HUES64 (cell line): Measurements from ENCODE around the gene YDJC.
"Not testable (repeated sequence)": the region's sequence is repeated elsewhere in the genome, so short reads cannot be mapped to it uniquely, and the experiment has no call there.

Experiments
- H3K27ac ChIP-seq: 2 replicates; pipeline ENCODE4 v1.7.0; 2013; ENCODE audit warnings: low read depth, low read length, inconsistent platforms
- H3K27me3 ChIP-seq: 2 replicates; pipeline ENCODE4 v1.6.1; 2013; ENCODE audit warnings: mild to moderate bottlenecking, low read length; ENCODE audit not compliant: insufficient read depth
- H3K36me3 ChIP-seq: 2 replicates; pipeline ENCODE4 v1.6.1; 2013; ENCODE audit warnings: mild to moderate bottlenecking, low read length; ENCODE audit not compliant: insufficient read depth
- H3K4me1 ChIP-seq: 2 replicates; pipeline ENCODE4 v1.6.1; 2013; ENCODE audit warnings: mild to moderate bottlenecking, low read length, moderate library complexity; ENCODE audit not compliant: insufficient read depth
- H3K4me3 ChIP-seq: 2 replicates; pipeline ENCODE4 v1.5.1; 2013; ENCODE audit warnings: mild to moderate bottlenecking, low read length, moderate library complexity
- H3K9ac ChIP-seq: 2 replicates; pipeline ENCODE4 v1.6.1; 2013; ENCODE audit warnings: mild to moderate bottlenecking, low read depth, low read length
- H3K9me3 ChIP-seq: 2 replicates; pipeline ENCODE4 v1.6.1; 2013; ENCODE audit warnings: low read depth, low read length; ENCODE audit not compliant: insufficient read depth
- WGBS: fragments of 150-250, 120-280 bp; methylation state at CpG from one replicate; pipeline ENCODE4 v1.1.7; 2013; ENCODE audit warnings: missing lambda C conversion rate; 5-methylcytosine and 5-hydroxymethylcytosine counted together

The YDJC gene

DNA sequence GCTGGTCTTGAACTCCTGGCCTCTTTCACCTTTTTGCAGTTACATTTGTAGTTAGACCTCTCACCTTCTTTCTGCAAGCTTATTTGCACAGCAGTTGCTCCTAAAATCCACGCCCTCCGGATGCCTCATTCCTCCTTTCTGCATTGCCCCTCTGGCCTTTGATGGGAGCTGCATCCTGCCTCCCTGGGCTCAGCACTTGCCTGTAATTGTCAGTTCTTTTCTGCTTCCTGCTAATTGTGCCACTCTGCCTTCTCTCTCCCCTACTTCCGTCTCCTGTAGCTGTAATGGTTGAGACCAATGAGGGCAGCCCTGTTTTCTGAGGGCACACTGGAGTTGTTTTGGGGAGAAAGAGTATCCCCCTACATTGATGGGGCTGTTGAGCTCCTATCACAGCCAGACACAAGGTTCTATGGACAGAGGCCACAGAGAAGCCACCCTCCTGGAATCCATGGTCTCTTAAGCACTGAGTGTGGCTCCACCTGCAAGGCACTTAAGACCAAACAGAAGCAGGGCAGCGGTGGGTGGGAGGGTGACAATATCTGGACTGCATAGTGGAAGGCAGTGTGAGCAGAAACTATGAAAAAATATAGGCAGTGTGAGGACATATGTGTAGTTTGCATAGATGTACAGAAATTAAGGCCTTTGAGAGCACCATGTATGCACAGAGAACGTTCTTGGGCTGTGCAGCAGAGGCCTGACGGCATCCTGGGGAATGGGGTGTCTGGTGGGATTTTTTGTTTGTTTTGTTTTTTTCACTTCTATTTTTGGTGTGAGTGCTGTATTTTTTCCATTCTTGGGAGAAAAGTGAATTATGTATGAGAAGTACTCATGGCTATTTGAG, 30.5 kb downstream of the YDJC start:
- H3K27me3 ChIP-seq, result no peaks in the 10 kb centered on the region
- no peaks in the 10 kb centered on the region for H3K4me1 ChIP-seq
- WGBS, result 81% methylated on average over 5 of the region's 6 CpGs
- no peak overlapping the region for H3K4me3 ChIP-seq
- H3K9ac ChIP-seq, result no peak overlapping the region
- no peak overlapping the region for H3K27ac ChIP-seq
- peaks cover 26% of the 10 kb centered on the region for H3K36me3 ChIP-seq
- no peaks in the 10 kb centered on the region for H3K9me3 ChIP-seq

DNA sequence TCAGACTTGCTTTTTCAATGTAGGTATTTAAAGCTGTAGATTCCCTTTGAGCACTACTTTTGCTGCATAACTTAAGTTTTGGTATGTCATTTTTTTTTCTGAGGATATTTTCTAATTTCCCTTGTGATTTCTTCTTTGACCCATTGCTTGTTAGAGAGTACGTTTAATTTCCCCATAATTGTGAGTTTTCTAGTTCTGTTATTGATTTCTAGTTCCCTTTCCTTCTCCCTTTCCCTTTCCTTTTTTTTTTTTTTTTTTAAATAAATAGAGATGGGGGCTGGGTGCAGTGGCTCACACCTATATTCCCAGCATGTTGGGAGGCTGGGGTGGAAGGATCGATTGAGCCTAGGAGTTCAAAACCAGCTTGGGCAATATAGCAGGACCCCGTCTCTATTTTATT, 31.5 kb downstream of the YDJC start:
- Histone ChIP-seq H3K4me3 (no peak overlapping the region), H3K27me3 (no peaks in the 10 kb centered on the region), H3K27ac (no peak overlapping the region), H3K4me1 (no peaks in the 10 kb centered on the region), H3K9me3 (no peaks in the 10 kb centered on the region), H3K36me3 (peaks cover 36% of the 10 kb centered on the region), H3K9ac (no peak overlapping the region)
- 83% methylated on average over 1 of the region's 3 CpGs for WGBS

GRCh38 chr22:21596356-21597135, 33.3 kb downstream of the YDJC start:
- peaks cover 47% of the 10 kb centered on the region for H3K36me3 ChIP-seq
- H3K4me3 ChIP-seq, H3K27me3 ChIP-seq, H3K27ac ChIP-seq, H3K9ac ChIP-seq, H3K9me3 ChIP-seq, H3K4me1 ChIP-seq: not testable (repeated sequence)
- WGBS, result 98% methylated on average over 13 of the region's 13 CpGs

DNA sequence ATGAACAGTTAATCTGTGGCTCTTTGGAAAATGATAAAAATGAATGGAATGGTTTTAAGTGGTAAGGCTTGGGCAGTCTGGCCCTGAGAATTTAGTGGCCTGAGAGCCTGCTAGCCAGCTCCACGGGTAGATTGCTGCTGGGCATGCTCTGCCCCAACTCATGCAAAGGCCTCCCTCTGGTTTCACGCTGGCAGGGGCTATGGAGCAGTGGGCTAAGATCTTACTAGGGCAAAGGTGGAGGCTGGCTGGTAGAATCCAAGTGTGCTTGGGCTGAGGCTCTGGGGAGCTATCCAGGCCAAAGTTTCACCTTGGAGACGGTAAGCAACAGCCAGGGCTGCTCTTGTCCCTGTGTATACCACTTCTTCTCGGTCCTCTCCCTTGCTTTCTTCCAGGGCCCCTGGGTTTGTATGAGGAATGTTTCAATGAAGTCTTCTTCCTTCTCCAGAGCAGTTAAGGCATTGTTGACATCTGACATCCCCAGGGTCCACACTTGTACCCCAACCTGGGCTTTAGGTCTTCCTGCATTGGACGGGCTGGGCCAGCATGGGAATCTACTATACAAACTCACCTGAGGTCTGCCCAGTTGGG, 34.9 kb downstream of the YDJC start:
- 92% methylated on average over 5 of the region's 5 CpGs for WGBS
- Histone ChIP-seq H3K27me3 (no peaks in the 10 kb centered on the region), H3K4me1 (no peaks in the 10 kb centered on the region), H3K9me3 (no peaks in the 10 kb centered on the region), H3K4me3 (no peak overlapping the region), H3K9ac (no peak overlapping the region), H3K36me3 (peaks cover 47% of the 10 kb centered on the region), H3K27ac (no peak overlapping the region)

DNA sequence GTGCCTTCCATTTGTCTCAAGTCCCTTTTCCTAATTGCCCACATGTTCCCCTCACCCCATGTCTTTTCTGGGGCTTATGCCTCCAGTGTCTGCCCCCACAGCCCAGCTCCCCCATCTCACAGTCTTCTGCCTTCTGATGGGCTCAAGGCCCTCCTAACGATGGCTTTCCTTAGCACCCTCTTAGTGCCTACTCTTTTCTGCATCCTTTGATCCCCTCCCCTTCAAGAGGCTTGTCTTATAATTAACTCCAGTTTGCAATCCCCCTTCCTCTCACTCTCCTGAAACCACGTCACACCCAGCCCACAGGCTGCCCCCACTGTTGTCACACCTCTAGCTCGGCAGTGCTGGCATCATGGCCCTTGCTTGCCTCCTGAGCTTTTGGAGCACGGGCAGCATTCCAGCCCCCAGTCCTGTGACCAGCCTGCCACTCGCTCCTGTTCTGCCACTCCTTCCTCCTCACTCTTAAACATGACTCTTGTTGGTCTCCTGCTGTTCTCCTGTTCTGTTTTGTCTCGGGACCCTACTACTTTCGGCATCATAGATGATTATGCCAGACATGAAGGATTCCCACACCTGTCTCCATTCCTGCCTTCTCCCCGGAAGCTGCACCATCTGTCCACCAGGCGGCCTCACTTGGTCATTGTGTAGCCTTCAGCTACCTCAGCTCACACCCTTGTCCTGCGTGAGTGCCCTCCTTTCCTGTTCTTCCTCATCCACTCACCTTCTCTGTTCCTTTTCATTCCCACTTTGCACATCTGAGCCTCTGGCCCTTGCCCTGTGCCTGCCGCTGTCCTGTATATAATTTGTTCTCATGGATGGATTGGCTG, 36.2 kb downstream of the YDJC start:
- H3K9me3 ChIP-seq, result no peaks in the 10 kb centered on the region
- 85% methylated on average over 11 of the region's 11 CpGs for WGBS

GRCh38 chr22:21592422-21592821, 37.4 kb downstream of the YDJC start:
- H3K36me3 ChIP-seq, result peaks cover 47% of the 10 kb centered on the region
- 92% methylated on average over 3 of the region's 3 CpGs for WGBS
- H3K27me3 ChIP-seq, result no peaks in the 10 kb centered on the region
- H3K9me3 ChIP-seq, result no peaks in the 10 kb centered on the region
- H3K27ac ChIP-seq, result no peak overlapping the region
- H3K4me1 ChIP-seq, result no peaks in the 10 kb centered on the region
- no peak overlapping the region for H3K9ac ChIP-seq
- H3K4me3 ChIP-seq, result no peak overlapping the region

More for the DNA sequence above, 36.2 kb downstream of the YDJC start:
- no peaks in the 10 kb centered on the region for H3K27me3 ChIP-seq
- H3K4me1 ChIP-seq, result no peaks in the 10 kb centered on the region
- no peak overlapping the region for H3K9ac ChIP-seq
- no peak overlapping the region for H3K4me3 ChIP-seq
- H3K27ac ChIP-seq, result no peak overlapping the region
- H3K36me3 ChIP-seq, result peaks cover 47% of the 10 kb centered on the region

DNA sequence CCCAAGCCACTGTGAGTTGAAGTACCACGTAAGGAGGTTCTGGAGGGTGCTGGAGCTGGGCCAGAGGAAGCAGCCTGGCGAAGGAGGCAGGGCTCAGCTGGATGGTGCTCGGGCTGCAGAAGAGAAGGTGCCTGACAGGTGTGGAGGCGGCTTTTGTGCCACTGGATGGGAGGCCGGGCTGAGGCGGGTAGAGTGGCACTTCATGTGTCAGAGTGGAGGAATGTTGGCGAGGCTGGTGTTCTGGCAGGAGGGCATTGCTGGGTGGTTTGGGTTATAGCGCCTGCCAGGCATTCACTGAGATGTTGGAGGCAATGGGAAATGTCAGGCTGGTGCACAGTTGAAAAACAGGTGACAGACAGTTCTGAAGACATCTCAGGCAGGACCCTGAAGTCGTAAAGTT, 38.1 kb downstream of the YDJC start:
- H3K27me3 ChIP-seq, result no peaks in the 10 kb centered on the region
- no peak overlapping the region for H3K4me3 ChIP-seq
- H3K9me3 ChIP-seq, result no peaks in the 10 kb centered on the region
- H3K4me1 ChIP-seq, result no peaks in the 10 kb centered on the region
- no peak overlapping the region for H3K27ac ChIP-seq
- WGBS, result 93% methylated on average over 9 of the region's 9 CpGs
- peaks cover 43% of the 10 kb centered on the region for H3K36me3 ChIP-seq
- H3K9ac ChIP-seq, result no peak overlapping the region

GRCh38 chr22:21590809-21591641, 38.8 kb downstream of the YDJC start:
- H3K4me1 ChIP-seq, result no peaks in the 10 kb centered on the region
- no peaks in the 10 kb centered on the region for H3K27me3 ChIP-seq
- WGBS, result 93% methylated on average over 9 of the region's 9 CpGs
- H3K4me3 ChIP-seq, result no peak overlapping the region
- no peak overlapping the region for H3K9ac ChIP-seq
- no peaks in the 10 kb centered on the region for H3K9me3 ChIP-seq
- no peak overlapping the region for H3K27ac ChIP-seq
- peaks cover 37% of the 10 kb centered on the region for H3K36me3 ChIP-seq

DNA sequence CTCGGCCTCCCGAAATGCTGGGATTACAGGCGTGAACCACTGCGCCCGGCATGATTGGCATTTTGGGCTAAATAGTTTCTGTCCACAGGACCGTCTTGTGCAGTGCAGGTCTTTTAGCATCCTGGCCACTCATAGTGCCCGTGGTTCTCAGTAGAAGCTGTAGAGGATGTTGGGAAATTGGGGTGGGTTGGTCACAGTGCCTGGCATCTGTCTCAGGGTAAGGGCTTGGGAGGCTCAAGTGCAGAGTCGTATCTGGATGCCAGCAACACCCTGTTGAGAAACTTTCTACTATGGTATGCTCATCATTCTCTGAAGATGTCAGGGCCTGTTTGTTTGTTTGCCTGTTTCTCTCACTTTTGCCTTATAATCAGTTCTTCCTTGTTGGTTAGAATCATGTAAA, 40.4 kb downstream of the YDJC start:
- 97% methylated on average over 8 of the region's 8 CpGs for WGBS
- Histone ChIP-seq H3K9ac (no peak overlapping the region), H3K4me1 (no peaks in the 10 kb centered on the region), H3K36me3 (peaks cover 28% of the 10 kb centered on the region), H3K9me3 (no peaks in the 10 kb centered on the region), H3K27me3 (no peaks in the 10 kb centered on the region), H3K4me3 (no peak overlapping the region), H3K27ac (no peak overlapping the region)
